HCT116 (cell line): Measurements from ENCODE around the gene FMN2. TPM values are rescaled to one million over a fixed set of nuclear protein-coding genes. Genes with fewer than 3 reads are reported as not detected.

Source experiments
- ATAC-seq: fragments of 200-7000 bp; cut with Tn5 transposase; 2 replicates; pipeline ENCODE4 v1.9.1; 2020; ENCODE audit warnings: mild to moderate bottlenecking, moderate library complexity
- BruUV-seq: library from RNA; stranded (reverse); fragments of 400-500 nt; replicated peaks from 2 replicates; lab custom pipeline; 2021; lab: Mats Ljungman, UMichigan
- CTCF ChIA-PET: fragments of 300-600 bp; sonication (Branson Sonifier 250); formaldehyde crosslinking; loops from one replicate; lab custom pipeline; 2021; ENCODE audit warnings: antibody characterized with exemption; lab: Charles Lee
- POLR2A ChIA-PET: fragments of 300-600, 350-600 bp; sonication (Branson Sonifier 250); formaldehyde crosslinking; loops from one replicate; lab custom pipeline; 2021; ENCODE audit warnings: antibody characterized with exemption; lab: Charles Lee
- RAD21 ChIA-PET, 2 experiments: fragments of 300-600 bp; sonication (Branson Sonifier 250); formaldehyde crosslinking; loops; one replicate each; lab custom pipeline; 2023; ENCODE audit warnings: low total read pairs in 2 of 2; ENCODE audit not compliant: uncharacterized antibody in 2 of 2, unreplicated experiment in 2 of 2, low non-redundant PET in 1 of 2; lab: Charles Lee
- DNase-seq: peaks from one replicate; pipeline ENCODE4 v3.0.0-alpha.2; 2010; ENCODE audit warnings: low read depth, low spot score
- H2AFZ ChIP-seq: fragments of 200-600 bp; shearing (Covaris generic), sonication (generic); 2 replicates; pipeline ENCODE4 v1.6.1; 2017; ENCODE audit warnings: low read depth, mixed run types, mixed read lengths, antibody characterized with exemption, low read length; ENCODE audit not compliant: poor library complexity, severe bottlenecking
- H3K27ac ChIP-seq: 2 replicates; pipeline ENCODE4 v1.5.1; 2012; ENCODE audit warnings: low read depth, low read length
- H3K27me3 ChIP-seq: fragments of 200-600 bp; sonication (generic); 2 replicates; pipeline ENCODE4 v1.6.1; 2016; ENCODE audit warnings: mixed run types, low read length, mixed read lengths; ENCODE audit not compliant: insufficient read depth
- H3K36me3 ChIP-seq, 2 experiments: fragments of 200-500 bp in 1 of 2; fragments of 200-600 bp in 1 of 2; sonication (Bioruptor generic) in 1 of 2; sonication (generic) in 1 of 2; 2 replicates each; pipeline versions ENCODE4 v1.5.1 to v1.6.1; 2014 to 2016; ENCODE audit warnings: low read length in 2 of 2, inconsistent platforms in 1 of 2, mixed read lengths in 1 of 2, mixed run types in 1 of 2; ENCODE audit not compliant: insufficient read depth in 2 of 2, control insufficient read depth in 1 of 2
- H3K4me1 ChIP-seq, 2 experiments: fragments of 200-600 bp in 1 of 2; sonication (generic) in 1 of 2; 2 replicates each; pipeline versions ENCODE4 v1.5.1 to v1.6.1; 2012 to 2017; ENCODE audit warnings: low read length in 2 of 2, inconsistent platforms in 1 of 2, mild to moderate bottlenecking in 1 of 2, mixed read lengths in 1 of 2, mixed run types in 1 of 2, moderate library complexity in 1 of 2; ENCODE audit not compliant: insufficient read depth in 2 of 2, control insufficient read depth in 1 of 2
- H3K4me2 ChIP-seq: fragments of 200-600 bp; sonication (generic); 2 replicates; pipeline ENCODE4 v1.6.1; 2017; ENCODE audit warnings: mixed run types, low read length, mixed read lengths
- H3K4me3 ChIP-seq, 2 experiments: fragments of 200-600 bp in 1 of 2; sonication (generic) in 1 of 2; replicated peaks in 1 of 2; 2 replicates each; pipeline ENCODE4 v1.5.1; 2011 to 2016; ENCODE audit warnings: low read length in 2 of 2, control low read depth in 1 of 2, low read depth in 1 of 2, mild to moderate bottlenecking in 1 of 2, mixed read lengths in 1 of 2, mixed run types in 1 of 2
- H3K79me2 ChIP-seq: fragments of 200-600 bp; sonication (generic); 2 replicates; pipeline ENCODE4 v1.6.1; 2017; ENCODE audit warnings: mild to moderate bottlenecking, mixed run types, low read length, moderate library complexity, mixed read lengths; ENCODE audit not compliant: insufficient read depth
- H3K9ac ChIP-seq: fragments of 200-600 bp; sonication (generic); 2 replicates; pipeline ENCODE4 v1.6.1; 2016; ENCODE audit warnings: low read length, mixed read lengths
- H3K9me2 ChIP-seq: fragments of 200-600 bp; sonication (generic), shearing (Covaris generic); 2 replicates; pipeline ENCODE4 v1.6.1; 2017; ENCODE audit warnings: mixed run types, mild to moderate bottlenecking, moderate library complexity; ENCODE audit not compliant: insufficient read depth
- H3K9me3 ChIP-seq, 2 experiments: fragments of 200-500 bp in 1 of 2; fragments of 200-600 bp in 1 of 2; sonication (Bioruptor generic) in 1 of 2; sonication (generic) in 1 of 2; 2 replicates each; pipeline ENCODE4 v1.6.1; 2014 to 2017; ENCODE audit warnings: low read length in 2 of 2, mixed read lengths in 2 of 2, inconsistent platforms in 1 of 2, low read depth in 1 of 2, mild to moderate bottlenecking in 1 of 2, mixed run types in 1 of 2, moderate library complexity in 1 of 2; ENCODE audit not compliant: control insufficient read depth in 1 of 2, insufficient read depth in 1 of 2
- H4K20me1 ChIP-seq: fragments of 200-600 bp; sonication (generic), shearing (Covaris generic); 2 replicates; pipeline ENCODE4 v1.6.1; 2017; ENCODE audit warnings: mixed run types, mild to moderate bottlenecking, moderate library complexity; ENCODE audit not compliant: insufficient read depth
- CBX3 ChIP-seq: IDR thresholded peaks from 2 replicates; pipeline ENCODE4 v1.6.1; 2012; ENCODE audit warnings: low read depth
- CEBPB ChIP-seq: IDR thresholded peaks from 2 replicates; pipeline ENCODE4 v1.6.1; 2012; ENCODE audit warnings: low read depth
- EGR1 ChIP-seq: IDR thresholded peaks from 2 replicates; pipeline ENCODE4 v1.6.1; 2012; ENCODE audit warnings: low read depth
- EZH2 ChIP-seq: fragments of 200-600 bp; sonication (generic); IDR thresholded peaks from 2 replicates; pipeline ENCODE4 v1.6.1; 2017; ENCODE audit warnings: antibody characterized with exemption, mixed run types
- EZH2phosphoT487 ChIP-seq: fragments of 200-600 bp; IDR thresholded peaks from 2 replicates; pipeline ENCODE4 v1.6.1; 2018; ENCODE audit warnings: antibody characterized with exemption, borderline replicate concordance
- FOSL1 ChIP-seq: IDR thresholded peaks from 2 replicates; pipeline ENCODE4 v1.6.1; 2012; ENCODE audit warnings: low read depth
- POLR2A ChIP-seq: IDR thresholded peaks from 2 replicates; pipeline ENCODE4 v1.7.0; 2011; ENCODE audit warnings: borderline replicate concordance; ENCODE audit not compliant: insufficient read depth, insufficient read length; ENCODE audit errors: extremely low read depth
- POLR2AphosphoS5 ChIP-seq: IDR thresholded peaks from 2 replicates; pipeline ENCODE4 v1.6.1; 2011; ENCODE audit warnings: mild to moderate bottlenecking, low read depth, low read length, moderate library complexity
- SIN3A ChIP-seq: IDR thresholded peaks from 2 replicates; pipeline ENCODE4 v1.6.1; 2012; ENCODE audit warnings: low read depth
- SP1 ChIP-seq: IDR thresholded peaks from 2 replicates; pipeline ENCODE4 v1.6.1; 2012; ENCODE audit warnings: low read depth
- ZFX ChIP-seq: fragments of 450-650 bp; IDR thresholded peaks from 2 replicates; pipeline ENCODE4 v1.6.1; 2017
- ZNF274 ChIP-seq: fragments of 200-500 bp; sonication (Bioruptor generic); IDR thresholded peaks from 2 replicates; pipeline ENCODE4 v1.6.1; 2014; ENCODE audit warnings: mild to moderate bottlenecking, low read depth, low read length, inconsistent platforms
- intact Hi-C: fragments of 100-400 bp; cut with micrococcal nuclease; formaldehyde crosslinking; loops from 2 replicates; pipeline ENCODE4 v1.10.0; 2022
- total RNA-seq: library from RNA; stranded (reverse); gene quantifications from one replicate; pipeline ENCODE4 v1.2.1, GENCODE V29; 2021; ENCODE audit not compliant: unreplicated experiment
- TF ChIP-seq, protein P1 (sequence below): IDR thresholded peaks from 2 replicates; pipeline ENCODE4 v1.6.1; 2012
- TF ChIP-seq, protein P2 (sequence below), 3 experiments: fragments of 200-600 bp in 1 of 3; sonication (generic) in 1 of 3; IDR thresholded peaks in 2 of 3; conservative IDR thresholded peaks in 1 of 3; 2 replicates each; pipeline ENCODE4 v1.5.1; 2012 to 2017; ENCODE audit warnings: low read depth in 2 of 3, low read length in 2 of 3, antibody characterized with exemption in 1 of 3, borderline replicate concordance in 1 of 3, control low read depth in 1 of 3, mild to moderate bottlenecking in 1 of 3, mixed read lengths in 1 of 3, mixed run types in 1 of 3, moderate library complexity in 1 of 3; ENCODE audit not compliant: insufficient read depth in 1 of 3
- TF ChIP-seq, protein P3 (sequence below): IDR thresholded peaks from 2 replicates; pipeline ENCODE4 v1.6.1; 2012

FMN2 gene
- total RNA-seq, 1 experiment from 2014 or later = not detected

GRCh38 chr1:240465531-240465940 is 373.9 kb downstream of the FMN2 start:
- CTCF ChIA-PET = no interaction called here

More at GRCh38 chr1:240465531-240465940, 373.9 kb downstream of the FMN2 start:
- intact Hi-C loops = no loop called here
- Histone ChIP-seq H3K79me2 (no peaks in the 10 kb centered on the region), H4K20me1 (no peaks in the 10 kb centered on the region), H3K4me2 (no peak overlapping the region), H3K4me1 (no peaks in the 10 kb centered on the region), H3K36me3 (no peaks in the 10 kb centered on the region), H2AFZ (no peak overlapping the region), H3K9me2 (no peaks in the 10 kb centered on the region), H3K9me3 (peaks cover 0 to 9% of the 10 kb centered on the region in 2 experiments; a peak in 2 of 4 replicates), H3K27ac (no peak overlapping the region), H3K9ac (no peak overlapping the region), H3K4me3 (no peak overlapping the region), H3K27me3 (no peaks in the 10 kb centered on the region)
- ChIA-PET RAD21 (no interaction called here), POLR2A (no interaction called here)
- ATAC-seq (no peak), DNase-seq (no peak)
- BruUV-seq = no TSS peak
- TF ChIP-seq EGR1 (no peak), CBX3 (no peak), POLR2A (no peak), SP1 (no peak), ZFX (no peak), POLR2AphosphoS5 (no peak), FOSL1 (no peak), CEBPB (no peak), EZH2phosphoT487 (no peak), SIN3A (no peak), ZNF274 (no peak), EZH2 (no peak)
- TF ChIP-seq, protein P1, sequence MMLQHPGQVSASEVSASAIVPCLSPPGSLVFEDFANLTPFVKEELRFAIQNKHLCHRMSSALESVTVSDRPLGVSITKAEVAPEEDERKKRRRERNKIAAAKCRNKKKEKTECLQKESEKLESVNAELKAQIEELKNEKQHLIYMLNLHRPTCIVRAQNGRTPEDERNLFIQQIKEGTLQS = no peak
- TF ChIP-seq, protein P2, sequence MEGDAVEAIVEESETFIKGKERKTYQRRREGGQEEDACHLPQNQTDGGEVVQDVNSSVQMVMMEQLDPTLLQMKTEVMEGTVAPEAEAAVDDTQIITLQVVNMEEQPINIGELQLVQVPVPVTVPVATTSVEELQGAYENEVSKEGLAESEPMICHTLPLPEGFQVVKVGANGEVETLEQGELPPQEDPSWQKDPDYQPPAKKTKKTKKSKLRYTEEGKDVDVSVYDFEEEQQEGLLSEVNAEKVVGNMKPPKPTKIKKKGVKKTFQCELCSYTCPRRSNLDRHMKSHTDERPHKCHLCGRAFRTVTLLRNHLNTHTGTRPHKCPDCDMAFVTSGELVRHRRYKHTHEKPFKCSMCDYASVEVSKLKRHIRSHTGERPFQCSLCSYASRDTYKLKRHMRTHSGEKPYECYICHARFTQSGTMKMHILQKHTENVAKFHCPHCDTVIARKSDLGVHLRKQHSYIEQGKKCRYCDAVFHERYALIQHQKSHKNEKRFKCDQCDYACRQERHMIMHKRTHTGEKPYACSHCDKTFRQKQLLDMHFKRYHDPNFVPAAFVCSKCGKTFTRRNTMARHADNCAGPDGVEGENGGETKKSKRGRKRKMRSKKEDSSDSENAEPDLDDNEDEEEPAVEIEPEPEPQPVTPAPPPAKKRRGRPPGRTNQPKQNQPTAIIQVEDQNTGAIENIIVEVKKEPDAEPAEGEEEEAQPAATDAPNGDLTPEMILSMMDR (IDR thresholded peaks at IDR 0.05 in 2 of 3, conservative IDR thresholded peaks at IDR 0.05 in 1 of 3; ENCODE audit: borderline replicate concordance in 1 of 3, insufficient read depth in 1 of 3, low read depth in 2 of 3, low read length in 2 of 3) = no peak
- TF ChIP-seq, protein P3, sequence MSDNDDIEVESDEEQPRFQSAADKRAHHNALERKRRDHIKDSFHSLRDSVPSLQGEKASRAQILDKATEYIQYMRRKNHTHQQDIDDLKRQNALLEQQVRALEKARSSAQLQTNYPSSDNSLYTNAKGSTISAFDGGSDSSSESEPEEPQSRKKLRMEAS = no peak
